ENCODE data around the gene IGFBPL1. TPM values are rescaled to one million over a fixed set of nuclear protein-coding genes. Genes with fewer than 3 reads are reported as not detected.

The IGFBPL1 gene
- total and polyA plus RNA-seq, 2 of the 13 experiments (the other 11 are each of a cell fraction or from before 2014, with no cell fraction given): 0.24 TPM; not detected in 1

DNA sequence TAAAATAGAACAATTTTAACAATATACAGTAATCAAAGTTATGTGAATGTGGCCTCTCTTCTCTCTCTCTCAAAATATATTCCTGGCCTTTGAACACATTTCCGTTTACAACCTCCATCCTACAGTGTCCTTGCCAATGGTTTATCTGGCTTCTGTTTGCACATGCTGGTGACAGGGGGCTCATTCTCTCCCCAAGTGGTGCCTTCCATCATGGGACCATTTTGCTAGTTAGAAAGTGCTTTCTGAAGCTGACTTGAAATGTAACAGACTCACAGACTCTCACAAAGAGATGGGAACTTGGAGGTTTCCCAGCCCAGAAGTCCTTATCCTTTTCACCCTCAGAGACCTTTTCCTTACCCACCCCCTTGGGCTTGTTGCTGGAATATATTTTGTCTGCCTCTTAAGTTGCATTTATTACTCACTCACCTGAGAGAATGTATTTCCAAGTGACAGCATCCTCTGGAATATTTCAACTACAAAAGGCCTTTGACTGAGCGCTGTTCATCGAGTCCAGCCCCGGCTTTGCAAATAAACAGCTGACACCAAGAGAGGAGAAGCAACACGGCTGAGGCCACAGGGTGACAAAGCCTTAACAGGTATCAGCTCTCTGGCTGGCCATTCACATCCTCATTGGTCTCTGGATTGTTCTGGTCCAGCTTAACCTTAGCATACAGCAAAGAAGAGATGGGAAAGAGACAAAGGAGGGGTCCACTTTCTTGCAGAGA is 49.2 kb downstream of the IGFBPL1 start (continued):
- TF ChIP-seq U2AF1 (optimal IDR thresholded peaks at IDR 0.05; ENCODE audit: low read depth, low read length) (no peak), ZNF644 (CRISPR knock-in tag; IDR thresholded peaks at IDR 0.05; ENCODE audit: low read depth) (peak; percentile 68; the same call in 1 of the 2 replicates), ZNF737 (CRISPR knock-in tag; IDR thresholded peaks at IDR 0.05; ENCODE audit: borderline replicate concordance) (no peak), ZFP36L2 (CRISPR knock-in tag; IDR thresholded peaks at IDR 0.05) (no peak), ZNF124 (CRISPR knock-in tag; IDR thresholded peaks at IDR 0.05) (no peak), NBN (conservative IDR thresholded peaks at IDR 0.05) (no peak), ZNF34 (CRISPR knock-in tag; IDR thresholded peaks at IDR 0.05; ENCODE audit: borderline replicate concordance) (no peak), ARNT (IDR thresholded peaks at IDR 0.05) (no peak), ELF3 (CRISPR knock-in tag; IDR thresholded peaks at IDR 0.05) (0 out of 2 replicates have a peak, but pooled peaks have one; percentile 4), NR3C1 (CRISPR knock-in tag; IDR thresholded peaks at IDR 0.05) (no peak), SMYD3 (CRISPR knock-in tag; IDR thresholded peaks at IDR 0.05) (0 out of 2 replicates have a peak, but pooled peaks have one; percentile 18), SIN3B (IDR thresholded peaks at IDR 0.05; ENCODE audit: low read length) (no peak), SOX5 (CRISPR knock-in tag; IDR thresholded peaks at IDR 0.05; ENCODE audit: borderline replicate concordance) (0 out of 2 replicates have a peak, but pooled peaks have one; percentile 34), ZNF33B (CRISPR knock-in tag; IDR thresholded peaks at IDR 0.05) (no peak), ZFP62 (CRISPR knock-in tag; IDR thresholded peaks at IDR 0.05) (no peak), POLR2AphosphoS5 (IDR thresholded peaks at IDR 0.05; ENCODE audit: low read depth, low read length) (no peak), ZNF672 (CRISPR knock-in tag; IDR thresholded peaks at IDR 0.05) (no peak), NONO (IDR thresholded peaks at IDR 0.05) (no peak), NONO (CRISPR knock-in tag; conservative IDR thresholded peaks at IDR 0.05) (no peak), CBX1 (IDR thresholded peaks at IDR 0.05; ENCODE audit: low read depth) (no peak), NFKB2 (CRISPR knock-in tag; IDR thresholded peaks at IDR 0.05; ENCODE audit: borderline replicate concordance) (no peak), SAP130 (CRISPR knock-in tag; IDR thresholded peaks at IDR 0.05; ENCODE audit: low read depth) (peak; percentile 63), ZNF451 (CRISPR knock-in tag; IDR thresholded peaks at IDR 0.05) (0 out of 2 replicates have a peak, but pooled peaks have one; percentile 32)
- TF ChIP-seq, protein P1, sequence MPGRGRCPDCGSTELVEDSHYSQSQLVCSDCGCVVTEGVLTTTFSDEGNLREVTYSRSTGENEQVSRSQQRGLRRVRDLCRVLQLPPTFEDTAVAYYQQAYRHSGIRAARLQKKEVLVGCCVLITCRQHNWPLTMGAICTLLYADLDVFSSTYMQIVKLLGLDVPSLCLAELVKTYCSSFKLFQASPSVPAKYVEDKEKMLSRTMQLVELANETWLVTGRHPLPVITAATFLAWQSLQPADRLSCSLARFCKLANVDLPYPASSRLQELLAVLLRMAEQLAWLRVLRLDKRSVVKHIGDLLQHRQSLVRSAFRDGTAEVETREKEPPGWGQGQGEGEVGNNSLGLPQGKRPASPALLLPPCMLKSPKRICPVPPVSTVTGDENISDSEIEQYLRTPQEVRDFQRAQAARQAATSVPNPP (CRISPR knock-in tag; IDR thresholded peaks at IDR 0.05): no peak
- TF ChIP-seq, protein P2, sequence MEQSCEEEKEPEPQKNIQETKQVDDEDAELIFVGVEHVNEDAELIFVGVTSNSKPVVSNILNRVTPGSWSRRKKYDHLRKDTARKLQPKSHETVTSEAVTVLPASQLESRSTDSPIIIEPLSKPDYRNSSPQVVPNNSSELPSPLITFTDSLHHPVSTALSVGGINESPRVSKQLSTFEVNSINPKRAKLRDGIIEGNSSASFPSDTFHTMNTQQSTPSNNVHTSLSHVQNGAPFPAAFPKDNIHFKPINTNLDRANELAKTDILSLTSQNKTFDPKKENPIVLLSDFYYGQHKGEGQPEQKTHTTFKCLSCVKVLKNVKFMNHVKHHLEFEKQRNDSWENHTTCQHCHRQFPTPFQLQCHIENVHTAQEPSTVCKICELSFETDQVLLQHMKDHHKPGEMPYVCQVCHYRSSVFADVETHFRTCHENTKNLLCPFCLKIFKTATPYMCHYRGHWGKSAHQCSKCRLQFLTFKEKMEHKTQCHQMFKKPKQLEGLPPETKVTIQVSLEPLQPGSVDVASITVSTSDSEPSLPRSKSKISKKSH (CRISPR knock-in tag; IDR thresholded peaks at IDR 0.05; ENCODE audit: borderline replicate concordance): no peak
- TF ChIP-seq, protein P3, sequence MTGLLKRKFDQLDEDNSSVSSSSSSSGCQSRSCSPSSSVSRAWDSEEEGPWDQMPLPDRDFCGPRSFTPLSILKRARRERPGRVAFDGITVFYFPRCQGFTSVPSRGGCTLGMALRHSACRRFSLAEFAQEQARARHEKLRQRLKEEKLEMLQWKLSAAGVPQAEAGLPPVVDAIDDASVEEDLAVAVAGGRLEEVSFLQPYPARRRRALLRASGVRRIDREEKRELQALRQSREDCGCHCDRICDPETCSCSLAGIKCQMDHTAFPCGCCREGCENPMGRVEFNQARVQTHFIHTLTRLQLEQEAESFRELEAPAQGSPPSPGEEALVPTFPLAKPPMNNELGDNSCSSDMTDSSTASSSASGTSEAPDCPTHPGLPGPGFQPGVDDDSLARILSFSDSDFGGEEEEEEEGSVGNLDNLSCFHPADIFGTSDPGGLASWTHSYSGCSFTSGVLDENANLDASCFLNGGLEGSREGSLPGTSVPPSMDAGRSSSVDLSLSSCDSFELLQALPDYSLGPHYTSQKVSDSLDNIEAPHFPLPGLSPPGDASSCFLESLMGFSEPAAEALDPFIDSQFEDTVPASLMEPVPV (CRISPR knock-in tag; IDR thresholded peaks at IDR 0.05): no peak
- TF ChIP-seq, protein P4, sequence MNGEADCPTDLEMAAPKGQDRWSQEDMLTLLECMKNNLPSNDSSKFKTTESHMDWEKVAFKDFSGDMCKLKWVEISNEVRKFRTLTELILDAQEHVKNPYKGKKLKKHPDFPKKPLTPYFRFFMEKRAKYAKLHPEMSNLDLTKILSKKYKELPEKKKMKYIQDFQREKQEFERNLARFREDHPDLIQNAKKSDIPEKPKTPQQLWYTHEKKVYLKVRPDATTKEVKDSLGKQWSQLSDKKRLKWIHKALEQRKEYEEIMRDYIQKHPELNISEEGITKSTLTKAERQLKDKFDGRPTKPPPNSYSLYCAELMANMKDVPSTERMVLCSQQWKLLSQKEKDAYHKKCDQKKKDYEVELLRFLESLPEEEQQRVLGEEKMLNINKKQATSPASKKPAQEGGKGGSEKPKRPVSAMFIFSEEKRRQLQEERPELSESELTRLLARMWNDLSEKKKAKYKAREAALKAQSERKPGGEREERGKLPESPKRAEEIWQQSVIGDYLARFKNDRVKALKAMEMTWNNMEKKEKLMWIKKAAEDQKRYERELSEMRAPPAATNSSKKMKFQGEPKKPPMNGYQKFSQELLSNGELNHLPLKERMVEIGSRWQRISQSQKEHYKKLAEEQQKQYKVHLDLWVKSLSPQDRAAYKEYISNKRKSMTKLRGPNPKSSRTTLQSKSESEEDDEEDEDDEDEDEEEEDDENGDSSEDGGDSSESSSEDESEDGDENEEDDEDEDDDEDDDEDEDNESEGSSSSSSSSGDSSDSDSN (CRISPR knock-in tag; IDR thresholded peaks at IDR 0.05): no peak

Measured in HepG2 (cell line).